Heart right ventricle (tissue), 16 donors: Measurements from ENCODE around the gene GALM. TPM values are rescaled to one million over a fixed set of nuclear protein-coding genes. Genes with fewer than 3 reads are reported as not detected.

Source experiments
- ATAC-seq, 8 donors: fragments of 200-7000 bp; cut with Tn5 transposase; one replicate each; pipeline ENCODE4 v1.9.1; 2020; ENCODE audit warnings: mild to moderate bottlenecking in 8 of 8, moderate library complexity in 8 of 8, moderate number of reproducible peaks in 1 of 8
- DNase-seq, 2 donors: peaks; one replicate each; pipeline ENCODE4 v3.0.0-alpha.2; 2020
- H3K27ac ChIP-seq, 10 donors: fragments of 200-600 bp; sonication (generic) in 2 of 10; one replicate each; pipeline versions ENCODE4 v1.5.0 to v1.8.0; 2020 to 2022; ENCODE audit warnings: mild to moderate bottlenecking in 3 of 10
- H3K27me3 ChIP-seq, 7 donors: fragments of 200-600 bp; one replicate each; pipeline ENCODE4 v1.8.0; 2021 to 2022; ENCODE audit warnings: mild to moderate bottlenecking in 2 of 7
- H3K36me3 ChIP-seq, 9 donors: fragments of 200-600 bp; sonication (generic) in 1 of 9; one replicate each; pipeline versions ENCODE4 v1.5.0 to v1.8.0; 2020 to 2022; ENCODE audit warnings: mild to moderate bottlenecking in 2 of 9
- H3K4me1 ChIP-seq, 9 donors: fragments of 200-600 bp; sonication (generic) in 1 of 9; one replicate each; pipeline versions ENCODE4 v1.5.0 to v1.8.0; 2020 to 2022; ENCODE audit warnings: mild to moderate bottlenecking in 4 of 9
- H3K4me3 ChIP-seq, 10 donors: fragments of 200-600 bp; sonication (generic) in 2 of 10; one replicate each; pipeline versions ENCODE4 v1.5.0 to v1.8.0; 2020 to 2022; ENCODE audit warnings: mild to moderate bottlenecking in 7 of 10, moderate library complexity in 2 of 10
- H3K9me3 ChIP-seq, 11 donors: fragments of 200-600 bp in 10 of 11; sonication (generic) in 2 of 11; one replicate each; pipeline versions ENCODE4 v1.5.0 to v1.8.0; 2013 to 2022; ENCODE audit warnings: mild to moderate bottlenecking in 2 of 11, control low read depth in 1 of 11, moderate library complexity in 1 of 11
- WGBS, 2 donors: extraction: QIAGEN DNeasy Blood & Tissue Kit; methylation state at CpG; one replicate each; pipeline ENCODE4 v1.1.7; 2013; ENCODE audit warnings: inconsistent platforms in 1 of 2; 5-methylcytosine and 5-hydroxymethylcytosine counted together
- intact Hi-C, 10 donors: fragments of 100-400 bp; cut with DNase I; formaldehyde crosslinking; loops; one replicate each; pipeline versions ENCODE4 v1.11.1 to v1.14.2; 2022
- polyA plus RNA-seq, 2 donors: library from polyadenylated mRNA; stranded (reverse); fragments of 200-250 nt; gene quantifications; one replicate each; pipeline ENCODE4 v1.2.3, GENCODE V29; 2013
- total RNA-seq, 10 donors: library from RNA; stranded (reverse); fragmentation: NEBNext Ultra II Directional in 3 of 10; extraction: Animal tissue kit (Norgen Biotek cat#: 25700) in 3 of 10; gene quantifications; one replicate each; pipeline versions ENCODE4 v1.2.1 to v1.2.4, GENCODE V29; 2021 to 2023
- TF ChIP-seq, protein P1 (sequence below), 9 donors: fragments of 200-600 bp; sonication (generic) in 2 of 9; IDR thresholded peaks; one replicate each; pipeline versions ENCODE4 v1.5.0 to v1.8.0; 2021 to 2022; ENCODE audit warnings: antibody characterized with exemption in 9 of 9, mild to moderate bottlenecking in 5 of 9, moderate library complexity in 1 of 9
- donor health status: Arrhythmogenic right ventricular cardiomyopathy.
- donor health status: ischemic (EF 13 %, LVEDD 7.1; RV severe dilation, severe dysfunction).
- donor health status: healthy with polysubstance abuse.
- donor health status: DM: no; HTN: yes; CAD: no.
- donor health status: DM: no; HTN: no; CAD: no.
- donor health status: ischemic (EF 25% LVEDD 6.9; RV normal size, moderate dysfunction).
- donor health status: ischemic (EF 25% LVEDD 5.7; RV mildly dilated, moderate dysfunction).
- donor health status: healthy.
- donor health status: DM: yes; HTN: yes; CAD: no.
- donor health status: Ischemic cardiomyopathy.
- donor health status: ischemic (EF 35%, LVEDD 5.7; RV mildly dilated, moderate dysfunction).
- donor health status: nonischemic (EF 11% LVEDD 7.7; RV severe dilation, severe dysfunction).
- donor health status: DM: yes; HTN: yes; CAD: no.
- donor health status: PGD.
- donor health status: ischemic (EF 29% LVEDD 5.4; RV normal size, mild dysfunction).
- donor health status: nonischemic (EF 23%, LVEDD 6.1; RV moderate dilation, normal function).

Gene GALM
- total and polyA plus RNA-seq, 12 donors, result 6.5 to 18.6 (median 11.0) TPM

DNA sequence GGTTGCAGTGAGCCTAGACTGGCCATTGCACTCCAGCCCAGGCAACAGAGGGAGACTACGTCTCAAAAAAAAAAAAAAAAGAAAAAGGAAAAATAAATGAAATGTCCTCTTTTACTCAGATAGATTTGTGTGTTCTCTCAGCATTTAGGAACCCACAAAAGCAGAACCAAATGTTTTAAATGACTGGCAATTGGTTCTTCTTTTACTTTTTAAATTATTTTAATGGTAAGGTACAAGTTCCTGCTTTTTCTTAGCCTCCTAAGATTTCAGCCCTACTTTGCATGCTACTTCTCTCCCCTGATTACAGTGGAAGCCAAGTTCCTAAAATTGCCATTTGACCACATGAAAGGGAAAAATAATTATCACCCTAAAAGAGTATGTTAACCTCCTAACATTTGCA lies 61.7 kb downstream of the GALM start:
- intact Hi-C loops, result loop anchor here in 6 of 10 donors (2.0 to 10.0 kb wide), 5 partner anchors 17 to 413 kb away; no protein-coding TSS in a partner anchor
- DNase-seq (no peak), ATAC-seq (no peak)
- Histone ChIP-seq H3K27me3 (no peaks in the 10 kb centered on the region), H3K36me3 (peaks cover 0 to 42% (median 22%) of the 10 kb centered on the region in 9 donors), H3K4me3 (no peak overlapping the region), H3K9me3 (no peaks in the 10 kb centered on the region), H3K27ac (no peak overlapping the region), H3K4me1 (peaks cover 0 to 10% (median 4%) of the 10 kb centered on the region in 9 donors)
- WGBS, 2 donors, result 83 to 100% methylated on average over 1 of the region's 1 CpG
- TF ChIP-seq, protein P1, sequence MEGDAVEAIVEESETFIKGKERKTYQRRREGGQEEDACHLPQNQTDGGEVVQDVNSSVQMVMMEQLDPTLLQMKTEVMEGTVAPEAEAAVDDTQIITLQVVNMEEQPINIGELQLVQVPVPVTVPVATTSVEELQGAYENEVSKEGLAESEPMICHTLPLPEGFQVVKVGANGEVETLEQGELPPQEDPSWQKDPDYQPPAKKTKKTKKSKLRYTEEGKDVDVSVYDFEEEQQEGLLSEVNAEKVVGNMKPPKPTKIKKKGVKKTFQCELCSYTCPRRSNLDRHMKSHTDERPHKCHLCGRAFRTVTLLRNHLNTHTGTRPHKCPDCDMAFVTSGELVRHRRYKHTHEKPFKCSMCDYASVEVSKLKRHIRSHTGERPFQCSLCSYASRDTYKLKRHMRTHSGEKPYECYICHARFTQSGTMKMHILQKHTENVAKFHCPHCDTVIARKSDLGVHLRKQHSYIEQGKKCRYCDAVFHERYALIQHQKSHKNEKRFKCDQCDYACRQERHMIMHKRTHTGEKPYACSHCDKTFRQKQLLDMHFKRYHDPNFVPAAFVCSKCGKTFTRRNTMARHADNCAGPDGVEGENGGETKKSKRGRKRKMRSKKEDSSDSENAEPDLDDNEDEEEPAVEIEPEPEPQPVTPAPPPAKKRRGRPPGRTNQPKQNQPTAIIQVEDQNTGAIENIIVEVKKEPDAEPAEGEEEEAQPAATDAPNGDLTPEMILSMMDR (IDR thresholded peaks at IDR 0.05), result no peak

DNA sequence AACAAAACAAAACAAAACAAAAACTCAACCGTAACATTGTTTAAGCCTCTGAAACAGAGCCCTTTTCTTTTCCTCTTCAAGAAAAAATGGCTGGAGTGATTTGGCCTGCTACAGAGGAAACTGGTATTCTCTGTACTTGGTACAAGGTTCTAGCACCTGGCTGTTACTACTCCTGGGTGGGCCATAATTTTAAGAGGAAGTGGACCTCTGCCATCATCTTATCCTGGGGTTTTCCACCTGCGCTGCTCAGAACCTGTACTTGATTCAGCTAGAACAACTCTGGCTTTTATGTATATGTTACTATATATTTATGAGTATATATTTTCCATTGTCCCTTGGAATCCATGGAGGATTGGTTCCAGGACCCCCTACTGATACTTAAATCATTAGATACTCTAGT lies 62.8 kb downstream of the GALM start:
- Histone ChIP-seq H3K9me3 (no peaks in the 10 kb centered on the region), H3K4me3 (no peak overlapping the region), H3K27ac (no peak overlapping the region), H3K4me1 (peaks cover 0 to 4% (median under 1%) of the 10 kb centered on the region in 9 donors), H3K36me3 (peaks cover 0 to 52% (median 22%) of the 10 kb centered on the region in 9 donors), H3K27me3 (no peaks in the 10 kb centered on the region)
- intact Hi-C loops, result loop anchor here in 8 of 10 donors (1.0 to 10.0 kb wide), 7 partner anchors 15 to 414 kb away; no protein-coding TSS in a partner anchor
- no peak for DNase-seq
- WGBS, 2 donors, result 0 to 95% methylated on average over 2 of the region's 2 CpGs
- TF ChIP-seq, protein P1 (IDR thresholded peaks at IDR 0.05), result no peak
- ATAC-seq, result no peak

DNA sequence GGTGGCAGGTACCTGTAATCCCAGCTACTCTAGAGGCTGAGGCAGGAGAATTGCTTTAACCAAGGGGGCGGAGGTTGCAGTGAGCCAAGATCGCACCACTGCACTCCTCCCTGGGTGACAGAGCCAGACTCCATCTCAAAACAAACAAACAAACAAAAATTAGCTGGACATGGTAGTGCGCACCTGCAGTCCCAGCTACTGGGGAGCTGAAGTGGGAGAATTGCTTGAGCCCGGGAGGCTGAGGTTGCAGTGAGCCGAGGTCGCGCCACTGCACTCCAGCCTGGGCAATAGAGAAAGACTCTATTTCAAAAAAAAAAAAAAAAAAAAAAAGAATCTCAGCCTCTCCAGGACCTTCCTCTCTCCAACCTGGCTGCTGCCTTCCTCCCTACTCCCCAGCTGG lies 65.2 kb downstream of the GALM start:
- no peak for ATAC-seq
- peaks cover 0 to 25% (median 9%) of the 10 kb centered on the region in 9 donors for H3K4me1 ChIP-seq
- no peak overlapping the region for H3K27ac ChIP-seq
- H3K36me3 ChIP-seq, result peaks cover 0 to 60% (median 22%) of the 10 kb centered on the region in 9 donors
- H3K9me3 ChIP-seq, result no peaks in the 10 kb centered on the region
- no peaks in the 10 kb centered on the region for H3K27me3 ChIP-seq
- TF ChIP-seq, protein P1 (IDR thresholded peaks at IDR 0.05), result no peak
- 99% methylated on average over 7 of the region's 7 CpGs for WGBS, 2 donors
- H3K4me3 ChIP-seq, result no peak overlapping the region
- intact Hi-C loops, result loop anchor here in 3 of 10 donors (5.0 to 10.0 kb wide), 4 partner anchors 149 to 416 kb away; no protein-coding TSS in a partner anchor
- DNase-seq, result no peak

DNA sequence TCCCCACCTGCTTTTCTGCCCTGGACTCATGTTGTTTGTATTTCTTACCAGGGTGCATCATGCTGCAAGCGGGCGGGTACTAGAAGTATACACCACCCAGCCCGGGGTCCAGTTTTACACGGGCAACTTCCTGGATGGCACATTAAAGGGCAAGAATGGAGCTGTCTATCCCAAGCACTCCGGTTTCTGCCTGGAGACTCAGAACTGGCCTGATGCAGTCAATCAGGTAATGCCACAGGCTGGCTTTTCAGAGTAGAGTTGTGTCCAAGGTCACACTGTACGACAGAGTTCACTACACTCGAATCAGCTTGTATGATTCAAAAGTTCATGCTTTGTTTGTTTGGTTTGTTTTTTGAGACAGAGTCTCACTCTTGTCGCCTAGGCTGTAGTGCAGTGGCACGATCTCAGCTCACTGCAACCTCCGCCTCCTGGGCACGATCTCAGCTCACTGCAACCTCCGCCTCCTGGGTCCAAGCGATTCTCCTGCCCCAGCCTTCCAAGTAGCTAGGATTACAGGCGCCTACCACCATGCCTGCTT lies 65.8 kb downstream of the GALM start:
- TF ChIP-seq, protein P1 (IDR thresholded peaks at IDR 0.05), result no peak
- no peaks in the 10 kb centered on the region for H3K9me3 ChIP-seq
- DNase-seq, result no peak
- H3K4me1 ChIP-seq, result peaks cover 0 to 27% (median 12%) of the 10 kb centered on the region in 9 donors
- 91 to 94% methylated on average over 14 of the region's 14 CpGs for WGBS, 2 donors
- H3K27ac ChIP-seq, result no peak overlapping the region
- H3K36me3 ChIP-seq, result peaks cover 0 to 60% (median 22%) of the 10 kb centered on the region in 9 donors
- intact Hi-C loops, result loop anchor here in 3 of 10 donors (5.0 to 10.0 kb wide), 4 partner anchors 149 to 417 kb away; no protein-coding TSS in a partner anchor
- no peak for ATAC-seq
- no peak overlapping the region for H3K4me3 ChIP-seq
- H3K27me3 ChIP-seq, result no peaks in the 10 kb centered on the region
